Activated CD4-positive, alpha-beta T cell treated with anti-CD3 and anti-CD28 coated beads, Interleukin-2, amount 10 ng/mL, durations not matched to agents 24 days and 14 days (primary cell): Measurements from ENCODE around the gene FNDC11. TPM values are rescaled to one million over a fixed set of nuclear protein-coding genes. Genes with fewer than 3 reads are reported as not detected.
"Not testable (repeated sequence)": the region's sequence is repeated elsewhere in the genome, so short reads cannot be mapped to it uniquely, and the experiment has no call there.

Experiments
- DNase-seq: peaks from one replicate; pipeline ENCODE4 v3.0.0; 2022
- H3K27ac Mint-ChIP-seq: one replicate; pipeline ENCODE4 v1.8.0; 2022; ENCODE audit warnings: mild to moderate bottlenecking, mixed read lengths
- H3K27me3 Mint-ChIP-seq: one replicate; pipeline ENCODE4 v1.8.0; 2022; ENCODE audit warnings: mixed read lengths
- H3K36me3 Mint-ChIP-seq: one replicate; pipeline ENCODE4 v1.8.0; 2022; ENCODE audit warnings: low read depth, mild to moderate bottlenecking, mixed read lengths
- H3K4me1 Mint-ChIP-seq: one replicate; pipeline ENCODE4 v1.8.0; 2021; ENCODE audit warnings: mixed read lengths
- H3K4me3 Mint-ChIP-seq: one replicate; pipeline ENCODE4 v1.8.0; 2022; ENCODE audit warnings: mild to moderate bottlenecking, moderate library complexity, mixed read lengths
- H3K9me3 Mint-ChIP-seq: one replicate; pipeline ENCODE4 v1.8.0; 2021; ENCODE audit warnings: mixed read lengths
- intact Hi-C: fragments of 100-400 bp; cut with micrococcal nuclease; formaldehyde crosslinking; loops from one replicate; pipeline ENCODE4 v1.15.1; 2023
- total RNA-seq: library from RNA; stranded (reverse); gene quantifications from 2 replicates; pipeline ENCODE4 v1.2.3, GENCODE V29; 2022

Gene FNDC11, protein sequence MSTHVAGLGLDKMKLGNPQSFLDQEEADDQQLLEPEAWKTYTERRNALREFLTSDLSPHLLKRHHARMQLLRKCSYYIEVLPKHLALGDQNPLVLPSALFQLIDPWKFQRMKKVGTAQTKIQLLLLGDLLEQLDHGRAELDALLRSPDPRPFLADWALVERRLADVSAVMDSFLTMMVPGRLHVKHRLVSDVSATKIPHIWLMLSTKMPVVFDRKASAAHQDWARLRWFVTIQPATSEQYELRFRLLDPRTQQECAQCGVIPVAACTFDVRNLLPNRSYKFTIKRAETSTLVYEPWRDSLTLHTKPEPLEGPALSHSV
- 0.12 and 0.16 TPM in 2 replicates for total RNA-seq

DNA sequence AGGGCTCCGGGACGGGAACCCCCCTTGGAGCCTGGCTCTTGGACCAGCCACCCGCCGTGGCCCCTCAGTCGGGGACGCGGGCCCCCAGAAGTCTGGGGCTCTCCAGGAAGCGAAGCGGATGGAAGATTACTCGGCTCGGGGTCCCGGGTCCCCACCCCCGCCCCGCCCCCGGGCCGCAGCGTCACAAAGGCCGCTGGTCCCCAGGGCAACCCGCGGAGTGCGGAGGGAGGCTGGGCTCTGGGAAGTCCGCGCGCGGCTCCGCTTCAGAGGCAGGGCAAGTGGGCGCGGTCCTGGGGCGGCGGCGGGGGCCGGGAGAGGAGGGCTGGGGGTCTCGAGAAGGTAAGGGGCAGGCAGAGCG lies at the start of gene FNDC11:
FNDC11 (plus strand) TSS at position 227 of the 358 bp plus-strand sequence. CDS start 1,505 bp downstream, outside the sequence.
- intact Hi-C loops: loop anchor here (1.0 kb wide), 4 partner anchors 17 to 85 kb away; partner anchors contain the start of genes GMEB2, PPDPF and PTK6

DNA sequence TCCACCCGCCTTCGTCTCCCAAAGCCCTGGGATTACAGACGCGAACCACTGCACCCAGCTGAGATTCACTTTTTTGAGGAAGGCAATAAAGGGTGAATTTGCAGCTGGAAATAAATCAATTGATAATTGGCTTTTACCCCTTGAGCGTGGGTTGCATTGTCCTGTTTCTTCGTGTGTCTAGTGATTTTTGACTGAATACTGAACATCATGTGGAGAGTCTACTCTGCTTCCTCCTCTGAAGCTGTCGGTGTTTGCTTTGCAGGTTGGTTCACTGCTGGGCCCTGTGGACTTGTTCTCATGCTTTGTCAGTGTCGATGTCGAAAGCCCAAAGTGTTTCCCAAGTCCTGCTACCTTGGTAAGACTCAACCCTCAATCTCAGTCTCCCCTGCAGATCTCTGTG lies 49.3 kb upstream of the FNDC11 start:
- Mint-ChIP-seq H3K4me1 (no peaks in the 10 kb centered on the region), H3K4me3 (no peak overlapping the region), H3K27me3 (peaks cover 21% of the 10 kb centered on the region), H3K27ac (no peak overlapping the region), H3K9me3 (no peaks in the 10 kb centered on the region), H3K36me3 (no peaks in the 10 kb centered on the region)
- intact Hi-C loops: no loop called here
- no peak for DNase-seq

More for the DNA sequence above, at the start of gene FNDC11:
- Mint-ChIP-seq H3K4me1 (peaks cover 12% of the 10 kb centered on the region), H3K4me3 (peak within 1 kb of the TSS; percentile 77), H3K27ac (peak within 1 kb of the TSS; percentile 76), H3K27me3 (peaks cover 13% of the 10 kb centered on the region), H3K9me3 (no peaks in the 10 kb centered on the region), H3K36me3 (peaks cover 10% of the 10 kb centered on the region)
- DNase-seq: peak; percentile 84

DNA sequence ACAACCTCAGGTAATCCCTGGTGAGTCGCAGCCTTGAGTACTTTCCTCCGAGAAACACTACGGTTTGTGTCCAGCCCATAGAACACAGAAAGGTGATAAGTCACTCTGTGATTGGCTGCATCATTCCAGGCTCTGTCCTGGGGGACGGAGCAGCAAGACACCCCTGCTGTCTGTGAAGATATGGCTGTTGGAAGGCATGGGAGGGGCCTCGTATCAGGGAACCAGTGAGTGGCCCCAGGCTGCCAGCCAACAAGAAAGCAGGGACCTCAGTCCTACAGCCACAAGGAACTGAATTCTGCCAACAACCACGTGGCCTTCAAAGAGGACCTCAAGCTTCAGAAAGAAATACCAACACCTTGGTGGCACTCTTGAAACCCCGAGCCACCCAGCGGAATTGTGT lies 48.7 kb upstream of the FNDC11 start:
- H3K4me1 Mint-ChIP-seq: no peaks in the 10 kb centered on the region
- no peak overlapping the region for H3K4me3 Mint-ChIP-seq
- no peaks in the 10 kb centered on the region for H3K36me3 Mint-ChIP-seq
- intact Hi-C loops: no loop called here
- no peak for DNase-seq
- peaks cover 20% of the 10 kb centered on the region for H3K27me3 Mint-ChIP-seq
- H3K27ac Mint-ChIP-seq: no peak overlapping the region
- H3K9me3 Mint-ChIP-seq: no peaks in the 10 kb centered on the region

DNA sequence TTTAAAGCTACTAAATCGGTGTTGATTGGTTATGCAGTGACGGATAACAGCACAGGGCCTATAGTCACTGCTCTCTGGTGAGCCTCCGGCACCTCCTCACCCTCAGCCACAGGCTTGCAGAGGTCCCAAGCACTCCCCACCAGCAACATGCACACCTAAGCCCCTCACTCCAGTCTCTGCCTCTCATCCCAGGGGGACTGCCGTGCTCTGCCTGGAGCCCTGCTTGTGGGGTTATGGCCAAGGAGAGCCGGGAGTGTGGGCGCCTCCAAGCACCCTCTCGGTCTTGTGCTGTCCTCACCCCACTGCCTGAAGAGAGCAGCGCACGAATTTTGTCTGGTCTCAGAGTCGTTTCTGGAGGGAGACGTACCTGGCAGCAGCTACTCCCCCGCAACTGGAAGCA lies 48.2 kb upstream of the FNDC11 start:
- intact Hi-C loops: no loop called here
- Mint-ChIP-seq H3K4me1 (no peaks in the 10 kb centered on the region), H3K36me3 (no peaks in the 10 kb centered on the region), H3K4me3 (no peak overlapping the region), H3K27me3 (peaks cover 18% of the 10 kb centered on the region), H3K27ac (no peak overlapping the region), H3K9me3 (no peaks in the 10 kb centered on the region)
- no peak for DNase-seq

DNA sequence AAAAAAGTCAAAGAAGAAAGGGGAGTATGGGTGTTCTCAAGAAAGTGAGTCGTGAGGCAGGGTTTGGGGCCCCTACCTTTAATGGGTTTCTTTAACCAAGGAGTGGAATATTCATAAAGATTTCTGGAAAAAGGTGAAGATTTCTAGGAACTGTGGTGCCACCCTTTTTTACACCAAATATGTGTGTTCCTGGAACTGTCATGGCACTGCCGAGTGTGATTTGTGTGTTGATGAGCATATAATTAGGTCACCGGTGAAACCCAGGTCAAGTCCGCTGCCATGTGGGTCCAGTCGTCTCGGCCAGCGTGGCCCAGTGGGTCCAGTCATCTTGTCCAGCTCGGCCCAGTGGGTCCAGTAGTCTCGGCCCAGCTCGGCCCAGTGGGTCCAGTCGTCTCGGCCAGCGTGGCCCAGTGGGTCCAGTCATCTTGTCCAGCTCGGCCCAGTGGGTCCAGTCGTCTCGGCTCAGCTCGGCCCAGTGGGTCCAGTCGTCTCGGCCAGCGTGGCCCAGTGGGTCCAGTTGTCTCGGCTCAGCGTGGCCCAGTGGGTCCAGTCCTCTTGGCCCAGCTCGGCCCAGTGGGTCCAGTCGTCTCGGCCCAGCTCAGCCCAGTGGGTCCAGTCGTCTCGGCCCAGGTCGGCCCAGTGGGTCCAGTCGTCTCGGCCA lies 46.7 kb upstream of the FNDC11 start:
- H3K27ac Mint-ChIP-seq: no peak overlapping the region
- H3K9me3 Mint-ChIP-seq: peaks cover 3% of the 10 kb centered on the region
- DNase-seq: no peak
- no peaks in the 10 kb centered on the region for H3K4me1 Mint-ChIP-seq
- intact Hi-C loops: no loop called here
- H3K4me3 Mint-ChIP-seq: no peak overlapping the region
- peaks cover 20% of the 10 kb centered on the region for H3K27me3 Mint-ChIP-seq
- H3K36me3 Mint-ChIP-seq: no peaks in the 10 kb centered on the region

DNA sequence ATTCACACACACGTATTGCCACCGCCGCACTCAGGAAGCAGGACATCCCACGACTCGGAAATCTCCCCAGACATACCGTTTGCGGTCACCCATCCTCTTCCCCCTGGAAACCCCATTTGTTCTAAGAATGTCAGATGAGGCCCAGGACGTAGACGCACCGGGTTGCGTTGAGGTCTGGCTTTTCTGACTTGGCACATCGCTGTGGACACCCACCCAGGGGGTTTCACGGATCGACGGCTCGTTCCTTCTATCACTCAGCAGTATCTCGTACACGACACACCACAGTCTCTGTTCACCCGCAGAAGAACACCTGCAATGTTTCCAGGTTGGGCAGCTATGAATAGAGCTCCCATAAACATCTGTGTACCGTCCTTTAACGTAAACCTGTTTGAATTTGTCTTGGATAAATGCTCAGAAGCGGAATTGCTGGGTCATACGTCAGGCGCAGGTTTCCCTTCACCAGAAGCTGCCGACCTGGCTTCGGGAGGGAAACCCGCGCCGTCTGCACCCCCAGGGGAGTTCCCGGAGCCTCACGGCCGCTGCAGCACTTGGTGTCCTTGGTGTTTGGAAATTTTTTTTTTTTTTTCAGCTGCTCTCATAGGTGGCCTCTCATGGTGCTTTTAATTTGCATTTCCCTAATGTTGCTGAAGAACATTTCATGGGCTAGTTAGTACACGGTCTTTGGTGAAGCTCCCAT lies 45.7 kb upstream of the FNDC11 start:
- peak overlapping the region; percentile 39 for H3K4me3 Mint-ChIP-seq
- H3K27me3 Mint-ChIP-seq: peaks cover 27% of the 10 kb centered on the region
- H3K27ac Mint-ChIP-seq: peak overlapping the region; percentile 71
- no peaks in the 10 kb centered on the region for H3K4me1 Mint-ChIP-seq
- peaks cover 3% of the 10 kb centered on the region for H3K9me3 Mint-ChIP-seq
- H3K36me3 Mint-ChIP-seq: no peaks in the 10 kb centered on the region
- intact Hi-C loops: no loop called here
- DNase-seq: no peak

DNA sequence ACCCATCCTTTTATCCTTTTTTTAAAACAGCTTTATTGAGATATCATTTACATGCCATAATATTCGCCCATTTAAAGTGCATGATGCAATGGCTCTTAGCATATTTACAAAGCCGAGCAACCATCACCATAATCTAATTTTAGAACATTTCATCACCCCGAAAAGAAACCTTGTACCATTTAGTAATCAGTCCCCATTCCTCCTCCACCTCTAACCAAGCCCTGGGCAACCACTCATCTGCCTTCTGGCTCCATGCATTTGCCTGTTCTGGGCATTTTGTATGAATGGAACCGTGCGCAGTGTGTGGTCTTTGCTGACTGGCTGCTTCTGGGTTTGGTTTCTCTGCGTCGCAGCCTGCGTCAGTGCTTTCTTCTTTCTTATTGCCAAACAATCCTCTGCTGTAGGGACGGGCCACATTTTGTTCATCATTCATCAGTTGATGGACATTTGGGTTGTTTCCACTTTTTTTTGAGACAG lies 44.8 kb upstream of the FNDC11 start:
- Mint-ChIP-seq H3K9me3 (peaks cover 3% of the 10 kb centered on the region), H3K27me3 (peaks cover 29% of the 10 kb centered on the region), H3K4me1 (no peaks in the 10 kb centered on the region), H3K36me3 (no peaks in the 10 kb centered on the region), H3K4me3 (no peak overlapping the region), H3K27ac (no peak overlapping the region)
- no peak for DNase-seq
- intact Hi-C loops: no loop called here

DNA sequence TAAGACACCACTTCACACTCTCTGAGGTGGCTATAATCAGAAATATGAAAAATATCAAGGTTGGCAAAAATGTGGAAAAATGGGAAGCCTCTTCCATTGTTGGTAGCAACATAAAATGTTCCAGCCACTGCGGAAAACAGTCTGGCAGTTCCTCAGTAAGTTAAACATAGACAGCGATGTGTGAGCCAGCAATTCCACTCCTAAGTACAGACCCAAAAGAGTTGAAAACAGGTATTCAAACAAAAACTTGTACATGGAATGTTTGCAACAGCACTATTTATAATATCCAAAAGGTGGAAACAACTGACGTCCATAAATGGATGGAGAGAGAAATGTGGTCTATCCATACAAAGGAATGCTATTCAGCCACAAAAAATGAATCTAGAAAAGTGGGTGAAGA lies 40.8 kb upstream of the FNDC11 start:
- peaks cover 1% of the 10 kb centered on the region for H3K36me3 Mint-ChIP-seq
- DNase-seq: no peak
- no peaks in the 10 kb centered on the region for H3K4me1 Mint-ChIP-seq
- no peak overlapping the region for H3K27ac Mint-ChIP-seq
- H3K4me3 Mint-ChIP-seq: no peak overlapping the region
- peaks cover 38% of the 10 kb centered on the region for H3K27me3 Mint-ChIP-seq
- intact Hi-C loops: no loop called here
- peaks cover 7% of the 10 kb centered on the region for H3K9me3 Mint-ChIP-seq

DNA sequence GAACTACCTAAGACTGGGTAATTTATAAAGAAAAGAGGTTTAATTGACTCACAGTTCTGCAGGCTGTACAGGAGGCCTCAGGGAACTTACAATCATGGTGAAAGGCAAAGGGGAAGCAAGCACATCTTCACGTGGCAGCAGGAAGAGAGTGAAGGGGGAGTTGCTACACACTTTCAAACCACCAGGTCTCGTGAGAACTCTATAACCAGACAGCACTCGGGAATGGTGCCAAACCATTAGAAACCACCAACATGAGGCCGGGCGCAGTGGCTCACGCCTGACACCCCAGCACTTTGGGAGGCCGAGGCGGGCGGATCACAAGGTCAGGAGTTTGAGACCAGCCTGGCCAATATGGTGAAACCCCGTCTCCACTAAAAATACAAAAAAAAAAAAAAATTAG lies 39.4 kb upstream of the FNDC11 start:
- DNase-seq, H3K36me3 Mint-ChIP-seq, H3K27ac Mint-ChIP-seq, intact Hi-C loops, H3K4me1 Mint-ChIP-seq, H3K4me3 Mint-ChIP-seq, H3K9me3 Mint-ChIP-seq: not testable (repeated sequence)
- H3K27me3 Mint-ChIP-seq: peaks cover 35% of the 10 kb centered on the region

DNA sequence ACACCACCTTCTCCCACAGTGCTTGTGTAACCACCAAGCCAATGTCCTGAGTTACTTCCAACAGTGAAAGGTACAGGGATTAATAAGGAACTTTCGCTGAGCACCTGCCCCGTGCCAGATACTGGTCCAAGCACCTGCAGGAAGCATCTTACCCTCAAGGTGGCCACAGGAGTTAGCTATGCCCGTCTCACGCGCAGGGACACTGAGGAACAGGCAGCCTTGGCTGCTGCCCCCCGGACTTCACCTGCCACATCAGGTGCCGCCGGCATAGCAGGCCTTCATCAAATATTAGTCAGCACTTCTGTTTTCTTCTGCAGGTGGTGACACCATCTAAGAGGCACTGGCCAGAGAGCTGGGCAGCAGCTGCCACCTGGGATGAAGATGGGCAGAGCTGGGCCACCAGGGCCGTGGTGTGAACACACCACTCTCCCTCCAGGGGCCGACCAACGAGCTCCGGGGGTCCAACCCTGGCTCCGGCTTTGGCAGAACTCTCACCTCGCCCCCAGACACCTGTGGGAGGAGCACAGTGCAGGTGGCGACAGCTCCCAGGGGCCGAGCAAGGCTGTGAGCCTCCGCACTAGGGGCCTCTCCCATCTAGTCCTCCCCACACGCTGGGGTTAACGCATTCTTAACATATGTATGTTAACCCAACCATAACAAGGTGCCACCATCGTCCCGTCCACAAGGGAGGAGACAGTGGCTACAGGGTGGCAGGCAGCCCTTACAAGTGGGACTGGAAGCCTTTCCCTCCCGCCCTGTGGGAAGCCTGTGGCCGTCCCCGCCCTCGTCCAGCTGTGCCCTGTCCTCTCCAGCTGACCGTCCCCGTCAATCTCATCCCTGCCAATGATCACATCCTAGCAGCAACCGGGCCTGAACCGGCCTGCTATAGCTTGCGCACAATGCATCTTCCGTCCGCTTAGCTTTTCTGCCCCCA lies 36.3 kb upstream of the FNDC11 start:
- H3K9me3 Mint-ChIP-seq: peaks cover 5% of the 10 kb centered on the region
- DNase-seq: no peak
- no peak overlapping the region for H3K4me3 Mint-ChIP-seq
- no peak overlapping the region for H3K27ac Mint-ChIP-seq
- H3K27me3 Mint-ChIP-seq: peaks cover 27% of the 10 kb centered on the region
- peaks cover 8% of the 10 kb centered on the region for H3K4me1 Mint-ChIP-seq
- intact Hi-C loops: no loop called here
- H3K36me3 Mint-ChIP-seq: peaks cover 6% of the 10 kb centered on the region

DNA sequence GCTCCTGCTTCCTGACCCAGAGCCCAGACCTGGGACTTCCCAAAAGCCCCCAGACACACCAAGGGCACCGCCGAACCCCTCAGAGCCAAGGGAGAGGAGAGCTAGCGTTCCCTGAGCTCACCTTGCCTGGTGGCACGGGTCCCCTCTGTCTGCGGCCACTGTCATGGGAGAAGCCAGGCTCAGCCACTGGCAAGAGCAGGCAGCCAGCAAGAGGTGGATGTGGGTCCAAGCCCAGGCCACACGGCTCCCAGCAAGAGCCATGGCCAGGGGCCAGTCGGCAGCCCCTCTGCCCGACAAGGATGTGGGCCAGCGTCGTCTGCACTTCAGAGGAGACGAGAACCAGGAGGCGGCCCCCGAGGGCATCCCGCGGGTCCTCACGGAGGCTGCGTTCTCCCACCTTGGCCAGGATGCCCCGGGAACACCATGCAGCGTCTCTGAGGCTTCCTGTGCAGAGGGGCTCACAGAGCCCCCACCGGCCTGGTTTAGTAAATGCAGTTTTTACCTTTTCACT lies 35.6 kb upstream of the FNDC11 start:
- Mint-ChIP-seq H3K27me3 (peaks cover 20% of the 10 kb centered on the region), H3K4me3 (peak overlapping the region; percentile 17), H3K9me3 (peaks cover 6% of the 10 kb centered on the region), H3K36me3 (peaks cover 12% of the 10 kb centered on the region), H3K4me1 (peaks cover 9% of the 10 kb centered on the region), H3K27ac (no peak overlapping the region)
- DNase-seq: peak; percentile 57
- intact Hi-C loops: no loop called here

DNA sequence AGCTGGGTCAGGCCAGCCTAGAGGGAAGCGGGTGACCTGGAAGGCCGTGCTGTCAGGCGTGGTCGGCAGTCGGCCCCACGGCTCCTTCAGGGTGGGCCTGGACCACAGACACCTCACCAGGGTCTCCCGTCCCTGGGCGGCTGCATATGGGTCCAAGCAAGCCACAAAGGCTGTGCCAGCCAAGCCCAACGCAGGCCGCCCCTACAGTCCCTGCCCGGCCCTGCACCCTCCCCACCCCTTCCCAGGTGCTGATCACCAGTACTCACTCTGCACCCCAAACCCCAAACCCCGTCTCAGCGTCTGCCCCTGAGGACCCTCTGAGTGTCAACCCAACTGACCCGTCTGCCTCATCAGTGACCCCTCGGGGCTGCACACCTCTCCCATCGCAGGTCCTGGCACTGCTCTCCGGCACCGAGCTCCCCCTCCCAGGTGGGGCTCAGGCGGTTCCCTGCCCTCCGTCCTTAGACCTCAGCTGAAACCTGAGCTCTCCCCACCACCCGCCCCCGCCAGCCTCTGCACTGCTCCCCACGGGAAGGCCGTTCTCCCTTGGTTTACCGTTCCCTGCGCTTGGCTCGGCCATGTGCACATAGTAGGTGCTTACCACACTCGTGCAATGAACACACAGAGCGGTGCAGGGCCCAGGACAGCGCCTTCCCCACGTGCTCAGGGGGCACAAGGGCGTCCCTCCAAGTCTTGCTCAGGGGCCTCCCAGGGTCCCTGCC lies 34.9 kb upstream of the FNDC11 start:
- peaks cover 12% of the 10 kb centered on the region for H3K4me1 Mint-ChIP-seq
- H3K9me3 Mint-ChIP-seq: peaks cover 6% of the 10 kb centered on the region
- DNase-seq: peak; percentile 55
- peak overlapping the region; percentile 81 for H3K4me3 Mint-ChIP-seq
- peaks cover 16% of the 10 kb centered on the region for H3K27me3 Mint-ChIP-seq
- intact Hi-C loops: no loop called here
- H3K27ac Mint-ChIP-seq: peak overlapping the region; percentile 72
- H3K36me3 Mint-ChIP-seq: peaks cover 18% of the 10 kb centered on the region
